Upper lobe of left lung (tissue), 6 donors: ENCODE measurements around the gene MYL6. TPM values are rescaled to one million over a fixed set of nuclear protein-coding genes. Genes with fewer than 3 reads are reported as not detected.

Experiments
- ATAC-seq, 2 donors: fragments of 200-7000 bp; cut with Tn5 transposase; one replicate each; pipeline ENCODE4 v1.9.1; 2022; ENCODE audit warnings: mild to moderate bottlenecking in 2 of 2, moderate library complexity in 2 of 2; ENCODE audit not compliant: low FRiP score in 2 of 2
- DNase-seq, 2 donors: peaks; one replicate each; pipeline ENCODE4 v3.0.0-alpha.2; 2019 to 2020
- H3K27ac ChIP-seq, 4 donors: fragments of 200-600 bp; sonication (generic); one replicate each; pipeline ENCODE4 v1.5.1; 2016 to 2019
- H3K27me3 ChIP-seq, 4 donors: fragments of 200-600 bp; sonication (generic); one replicate each; pipeline ENCODE4 v1.5.1; 2017 to 2019
- H3K36me3 ChIP-seq, 4 donors: fragments of 200-600 bp; sonication (generic); one replicate each; pipeline ENCODE4 v1.5.1; 2016 to 2019
- H3K4me1 ChIP-seq, 4 donors: fragments of 200-600 bp; sonication (generic); one replicate each; pipeline ENCODE4 v1.5.1; 2018 to 2019
- H3K4me3 ChIP-seq, 4 donors: fragments of 200-600 bp; sonication (generic); one replicate each; pipeline ENCODE4 v1.5.1; 2017 to 2019; ENCODE audit warnings: mild to moderate bottlenecking in 2 of 4, moderate library complexity in 1 of 4
- H3K9me3 ChIP-seq, 4 donors: fragments of 200-600 bp; sonication (generic); one replicate each; pipeline ENCODE4 v1.5.1; 2018 to 2019
- CTCF ChIP-seq, 6 experiments: fragments of 450-650 bp in 4 of 6; fragments of 200-600 bp in 2 of 6; sonication (generic) in 2 of 6; IDR thresholded peaks; one replicate each; pipeline ENCODE4 v1.5.1; 2016 to 2019; ENCODE audit warnings: antibody characterized with exemption in 6 of 6
- EP300 ChIP-seq, 4 donors: sonication (generic); formaldehyde crosslinking; IDR thresholded peaks; one replicate each; pipeline ENCODE4 v1.5.1; 2017; ENCODE audit warnings: antibody characterized with exemption in 4 of 4, control low read depth in 2 of 4
- POLR2A ChIP-seq, 4 donors: fragments of 450-650 bp; IDR thresholded peaks; one replicate each; pipeline ENCODE4 v1.5.1; 2016 to 2017; ENCODE audit warnings: antibody characterized with exemption in 4 of 4, mild to moderate bottlenecking in 2 of 4
- POLR2AphosphoS5 ChIP-seq, 2 donors: sonication (generic); formaldehyde crosslinking; IDR thresholded peaks; one replicate each; pipeline ENCODE4 v1.5.1; 2017; ENCODE audit warnings: antibody characterized with exemption in 2 of 2
- WGBS, 2 donors: methylation state at CpG; one replicate each; pipeline ENCODE4 v1.1.5; 2017 to 2018; 5-methylcytosine and 5-hydroxymethylcytosine counted together
- total RNA-seq, 6 donors: library from RNA; depleted of rRNA in 4 of 6; stranded (reverse); fragments of >200 nt in 4 of 6; gene quantifications; one replicate each; pipeline versions ENCODE4 v1.1.0 to v1.2.1, GENCODE V29; 2016 to 2021
- donor health status: DM: no; HTN: no; CAD: no; lungs with moderate emphysema.
- donor health status: DM: no; HTN: yes; CAD: no; lungs with severe emphysema.

MYL6 gene
- total RNA-seq, 6 donors from 2014 or later, result 665 to 1,935 (median 1,528) TPM

GRCh38 chr12:56137853-56138571, 20.1 kb upstream of the MYL6 start:
- H3K36me3 ChIP-seq, result peaks cover 29 to 93% (median 76%) of the 10 kb centered on the region in 4 donors
- H3K9me3 ChIP-seq, result no peaks in the 10 kb centered on the region
- ATAC-seq, result no peak
- no peaks in the 10 kb centered on the region for H3K27me3 ChIP-seq
- WGBS, 2 donors, result 92 to 93% methylated on average over 12 to 14 of the region's 14 CpGs
- DNase-seq, result no peak
- H3K4me1 ChIP-seq, result peaks cover 0 to 6% (median 2%) of the 10 kb centered on the region in 4 donors
- H3K27ac ChIP-seq, result no peak overlapping the region
- TF ChIP-seq POLR2A (IDR thresholded peaks at IDR 0.05), result no peak
- TF ChIP-seq EP300 (IDR thresholded peaks at IDR 0.05), result no peak
- TF ChIP-seq POLR2AphosphoS5 (IDR thresholded peaks at IDR 0.05), result no peak
- no peak for TF ChIP-seq CTCF (IDR thresholded peaks at IDR 0.05)
- no peak overlapping the region for H3K4me3 ChIP-seq

DNA sequence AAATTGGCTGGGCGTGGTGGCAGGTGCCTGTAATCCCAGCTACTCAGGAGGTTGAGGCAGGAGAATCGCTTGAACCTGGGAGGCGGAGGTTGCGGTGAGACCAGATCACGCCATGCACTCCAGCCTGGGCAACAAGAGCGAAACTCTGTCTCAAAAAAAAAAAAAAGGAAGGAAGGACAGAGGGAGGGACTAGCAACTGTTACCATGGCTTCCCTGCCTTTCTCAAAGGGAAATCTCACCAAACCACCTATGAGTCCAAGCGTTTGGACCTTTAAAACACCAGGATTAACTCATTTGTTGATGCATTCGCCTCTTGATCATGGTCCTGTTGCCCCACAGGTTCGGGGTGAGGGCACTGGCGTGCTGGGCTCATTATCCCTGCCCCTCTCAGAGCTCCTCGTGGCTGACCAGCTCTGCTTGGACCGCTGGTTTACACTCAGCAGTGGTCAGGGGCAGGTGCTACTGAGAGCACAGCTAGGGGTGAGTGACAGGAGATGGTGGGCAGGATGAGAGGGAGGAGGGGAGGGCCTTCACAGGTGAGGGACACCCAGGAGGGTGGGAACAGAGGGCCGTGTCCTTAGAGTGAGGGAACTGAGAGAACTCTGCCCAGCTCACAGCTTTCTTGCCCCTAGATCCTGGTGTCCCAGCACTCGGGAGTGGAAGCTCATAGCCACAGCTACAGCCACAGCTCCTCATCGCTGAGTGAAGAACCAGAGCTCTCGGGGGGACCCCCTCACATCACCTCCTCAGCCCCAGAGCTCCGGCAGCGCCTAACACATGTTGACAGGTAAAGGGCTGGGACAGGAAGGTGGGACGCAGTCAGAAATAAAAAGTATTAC, 16.0 kb upstream of the MYL6 start:
- no peak for ATAC-seq
- Histone ChIP-seq H3K36me3 (peaks cover 17 to 81% (median 61%) of the 10 kb centered on the region in 4 donors), H3K27ac (peak overlapping the region in 3 of 4 donors; percentile 65 to 81 (median 73))

DNA sequence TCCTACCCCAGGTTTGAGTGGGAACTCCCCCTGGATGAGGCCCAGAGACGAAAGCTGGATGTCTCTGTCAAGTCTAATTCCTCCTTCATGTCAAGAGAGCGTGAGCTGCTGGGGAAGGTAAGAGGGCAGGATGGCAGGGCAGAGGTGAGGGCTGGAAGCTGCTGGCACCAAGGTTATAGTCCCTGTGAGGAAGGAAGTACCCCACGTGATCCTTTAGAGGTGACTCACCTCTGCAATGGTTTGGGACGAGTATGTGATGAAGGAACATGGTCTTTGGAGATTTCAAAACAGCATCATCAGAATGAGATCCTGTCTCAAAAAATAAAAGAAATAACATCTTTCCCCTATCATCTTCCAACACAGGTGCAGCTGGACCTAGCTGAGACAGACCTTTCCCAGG, 14.9 kb upstream of the MYL6 start:
- ATAC-seq (no peak), DNase-seq (no peak)
- no peaks in the 10 kb centered on the region for H3K27me3 ChIP-seq
- H3K4me1 ChIP-seq, result peaks cover 12 to 24% (median 17%) of the 10 kb centered on the region in 4 donors
- peaks cover 11 to 70% (median 50%) of the 10 kb centered on the region in 4 donors for H3K36me3 ChIP-seq
- H3K4me3 ChIP-seq, result no peak overlapping the region
- TF ChIP-seq CTCF (IDR thresholded peaks at IDR 0.05) (no peak), POLR2AphosphoS5 (IDR thresholded peaks at IDR 0.05) (no peak), EP300 (IDR thresholded peaks at IDR 0.05) (no peak), POLR2A (IDR thresholded peaks at IDR 0.05) (no peak)
- no peaks in the 10 kb centered on the region for H3K9me3 ChIP-seq
- WGBS, 2 donors, result 67 to 72% methylated on average over 4 of the region's 4 CpGs
- H3K27ac ChIP-seq, result peak overlapping the region; percentile 63 to 81 (median 69)

More for the DNA sequence above, 16.0 kb upstream of the MYL6 start:
- no peak for TF ChIP-seq POLR2A (IDR thresholded peaks at IDR 0.05)
- TF ChIP-seq CTCF (IDR thresholded peaks at IDR 0.05), result no peak
- TF ChIP-seq POLR2AphosphoS5 (IDR thresholded peaks at IDR 0.05), result no peak
- no peak for TF ChIP-seq EP300 (IDR thresholded peaks at IDR 0.05)
- Histone ChIP-seq H3K27me3 (no peaks in the 10 kb centered on the region), H3K4me3 (no peak overlapping the region), H3K4me1 (peaks cover 10 to 24% (median 16%) of the 10 kb centered on the region in 4 donors), H3K9me3 (no peaks in the 10 kb centered on the region)
- 78 to 88% methylated on average over 17 to 19 of the region's 19 CpGs for WGBS, 2 donors
- DNase-seq, result no peak

DNA sequence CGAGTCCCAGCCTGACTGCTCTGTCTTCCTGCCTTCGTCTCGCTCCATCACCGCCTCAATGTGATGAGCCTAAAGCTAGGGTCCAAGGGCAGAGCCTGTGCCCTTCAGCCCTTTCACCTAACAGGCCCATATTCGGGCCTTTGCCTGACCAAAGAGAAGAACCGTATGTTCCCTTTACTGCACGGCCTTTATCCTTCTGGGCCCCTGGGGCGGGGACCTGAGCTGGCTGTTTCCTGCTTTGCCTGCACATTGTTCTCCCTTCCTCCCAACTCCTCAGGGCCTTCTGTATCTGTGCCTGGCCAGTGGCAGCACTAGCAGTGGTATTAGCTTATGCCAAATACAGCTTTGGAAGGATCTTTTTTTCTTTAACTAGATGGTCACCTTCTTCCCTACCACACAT, 14.3 kb upstream of the MYL6 start:
- TF ChIP-seq CTCF (IDR thresholded peaks at IDR 0.05) (no peak), EP300 (IDR thresholded peaks at IDR 0.05) (no peak), POLR2A (IDR thresholded peaks at IDR 0.05) (peak in 1 of 4 donors; percentile 16), POLR2AphosphoS5 (IDR thresholded peaks at IDR 0.05) (peak in 1 of 2 donors; percentile 48)
- Histone ChIP-seq H3K4me3 (no peak overlapping the region), H3K9me3 (no peaks in the 10 kb centered on the region), H3K36me3 (peaks cover 6 to 64% (median 44%) of the 10 kb centered on the region in 4 donors), H3K4me1 (peaks cover 12 to 24% (median 17%) of the 10 kb centered on the region in 4 donors), H3K27ac (peak overlapping the region; percentile 63 to 81 (median 69)), H3K27me3 (no peaks in the 10 kb centered on the region)
- DNase-seq (no peak), ATAC-seq (peak; percentile 20 to 35)
- WGBS, 2 donors, result 64 to 66% methylated on average over 7 to 8 of the region's 8 CpGs
